Measurements from ENCODE around the gene DLGAP1.

The DLGAP1 gene

GRCh38 chr18:3870914-3871313, 584.2 kb downstream of the DLGAP1 start:
- H3K4me1 ChIP-seq (ENCODE audit: control insufficient read depth, insufficient read depth, low read length) = no peaks in the 10 kb centered on the region

GRCh38 chr18:3869848-3870247, 585.3 kb downstream of the DLGAP1 start:
- Histone ChIP-seq H3K9ac (ENCODE audit: low read length) (no peak overlapping the region), H3K27me3 (ENCODE audit: control insufficient read depth, insufficient read depth, low read length) (no peaks in the 10 kb centered on the region), H3K4me1 (ENCODE audit: control insufficient read depth, insufficient read depth, low read length) (no peaks in the 10 kb centered on the region), H3K4me3 (ENCODE audit: low read length) (no peak overlapping the region), H3K36me3 (ENCODE audit: control insufficient read depth, insufficient read depth, low read length) (no peaks in the 10 kb centered on the region), H3K9me3 (ENCODE audit: control insufficient read depth, low read length) (no peaks in the 10 kb centered on the region)

More at GRCh38 chr18:3870914-3871313, 584.2 kb downstream of the DLGAP1 start:
- H3K4me3 ChIP-seq (ENCODE audit: low read length) = no peak overlapping the region
- no peak overlapping the region for H3K9ac ChIP-seq (ENCODE audit: low read length)
- no peaks in the 10 kb centered on the region for H3K9me3 ChIP-seq (ENCODE audit: control insufficient read depth, low read length)
- H3K27me3 ChIP-seq (ENCODE audit: control insufficient read depth, insufficient read depth, low read length) = no peaks in the 10 kb centered on the region
- H3K36me3 ChIP-seq (ENCODE audit: control insufficient read depth, insufficient read depth, low read length) = no peaks in the 10 kb centered on the region

- Histone ChIP-seq H3K4me1 (ENCODE audit: control insufficient read depth, insufficient read depth, low read length) (no peaks in the 10 kb centered on the region), H3K27me3 (ENCODE audit: control insufficient read depth, insufficient read depth, low read length) (no peaks in the 10 kb centered on the region), H3K4me3 (ENCODE audit: low read length) (no peak overlapping the region), H3K9me3 (ENCODE audit: control insufficient read depth, low read length) (no peaks in the 10 kb centered on the region), H3K9ac (ENCODE audit: low read length) (no peak overlapping the region), H3K36me3 (ENCODE audit: control insufficient read depth, insufficient read depth, low read length) (no peaks in the 10 kb centered on the region)
These were observed 587.2 kb downstream of the DLGAP1 start for GRCh38 chr18:3867864-3868311.

GRCh38 chr18:3867236-3867635, 587.9 kb downstream of the DLGAP1 start:
- no peak overlapping the region for H3K4me3 ChIP-seq (ENCODE audit: low read length)
- no peaks in the 10 kb centered on the region for H3K4me1 ChIP-seq (ENCODE audit: control insufficient read depth, insufficient read depth, low read length)
- no peaks in the 10 kb centered on the region for H3K9me3 ChIP-seq (ENCODE audit: control insufficient read depth, low read length)
- no peak overlapping the region for H3K9ac ChIP-seq (ENCODE audit: low read length)
- no peaks in the 10 kb centered on the region for H3K36me3 ChIP-seq (ENCODE audit: control insufficient read depth, insufficient read depth, low read length)
- H3K27me3 ChIP-seq (ENCODE audit: control insufficient read depth, insufficient read depth, low read length) = no peaks in the 10 kb centered on the region

- Histone ChIP-seq H3K4me1 (ENCODE audit: control insufficient read depth, insufficient read depth, low read length) (no peaks in the 10 kb centered on the region), H3K36me3 (ENCODE audit: control insufficient read depth, insufficient read depth, low read length) (no peaks in the 10 kb centered on the region), H3K27me3 (ENCODE audit: control insufficient read depth, insufficient read depth, low read length) (no peaks in the 10 kb centered on the region), H3K4me3 (ENCODE audit: low read length) (no peak overlapping the region), H3K9me3 (ENCODE audit: control insufficient read depth, low read length) (no peaks in the 10 kb centered on the region), H3K9ac (ENCODE audit: low read length) (no peak overlapping the region)
These were observed 590.3 kb downstream of the DLGAP1 start for GRCh38 chr18:3864669-3865298.

GRCh38 chr18:3863593-3863992, 591.5 kb downstream of the DLGAP1 start:
- H3K9ac ChIP-seq (ENCODE audit: low read length) = no peak overlapping the region
- no peak overlapping the region for H3K4me3 ChIP-seq (ENCODE audit: low read length)
- H3K9me3 ChIP-seq (ENCODE audit: control insufficient read depth, low read length) = no peaks in the 10 kb centered on the region
- H3K4me1 ChIP-seq (ENCODE audit: control insufficient read depth, insufficient read depth, low read length) = no peaks in the 10 kb centered on the region
- no peaks in the 10 kb centered on the region for H3K36me3 ChIP-seq (ENCODE audit: control insufficient read depth, insufficient read depth, low read length)
- H3K27me3 ChIP-seq (ENCODE audit: control insufficient read depth, insufficient read depth, low read length) = no peaks in the 10 kb centered on the region

GRCh38 chr18:3863006-3863405, 592.1 kb downstream of the DLGAP1 start:
- H3K27me3 ChIP-seq (ENCODE audit: control insufficient read depth, insufficient read depth, low read length) = no peaks in the 10 kb centered on the region
- H3K4me1 ChIP-seq (ENCODE audit: control insufficient read depth, insufficient read depth, low read length) = no peaks in the 10 kb centered on the region
- H3K4me3 ChIP-seq (ENCODE audit: low read length) = no peak overlapping the region
- no peaks in the 10 kb centered on the region for H3K36me3 ChIP-seq (ENCODE audit: control insufficient read depth, insufficient read depth, low read length)
- H3K9ac ChIP-seq (ENCODE audit: low read length) = no peak overlapping the region
- no peaks in the 10 kb centered on the region for H3K9me3 ChIP-seq (ENCODE audit: control insufficient read depth, low read length)

- Histone ChIP-seq H3K4me1 (ENCODE audit: control insufficient read depth, insufficient read depth, low read length) (no peaks in the 10 kb centered on the region), H3K9me3 (ENCODE audit: control insufficient read depth, low read length) (no peaks in the 10 kb centered on the region), H3K36me3 (ENCODE audit: control insufficient read depth, insufficient read depth, low read length) (no peaks in the 10 kb centered on the region), H3K27me3 (ENCODE audit: control insufficient read depth, insufficient read depth, low read length) (no peaks in the 10 kb centered on the region), H3K9ac (ENCODE audit: low read length) (no peak overlapping the region), H3K4me3 (ENCODE audit: low read length) (no peak overlapping the region)
These were observed 593.6 kb downstream of the DLGAP1 start for GRCh38 chr18:3861495-3861894.

GRCh38 chr18:3857544-3857943, 597.6 kb downstream of the DLGAP1 start:
- Histone ChIP-seq H3K9me3 (ENCODE audit: control insufficient read depth, low read length) (no peaks in the 10 kb centered on the region), H3K27me3 (ENCODE audit: control insufficient read depth, insufficient read depth, low read length) (no peaks in the 10 kb centered on the region), H3K4me3 (ENCODE audit: low read length) (no peak overlapping the region)

GRCh38 chr18:3855966-3856365, 599.1 kb downstream of the DLGAP1 start:
- Histone ChIP-seq H3K9me3 (ENCODE audit: control insufficient read depth, low read length) (no peaks in the 10 kb centered on the region), H3K27me3 (ENCODE audit: control insufficient read depth, insufficient read depth, low read length) (no peaks in the 10 kb centered on the region), H3K36me3 (ENCODE audit: control insufficient read depth, insufficient read depth, low read length) (no peaks in the 10 kb centered on the region), H3K4me1 (ENCODE audit: control insufficient read depth, insufficient read depth, low read length) (no peaks in the 10 kb centered on the region), H3K4me3 (ENCODE audit: low read length) (no peak overlapping the region), H3K9ac (ENCODE audit: low read length) (no peak overlapping the region)

More at GRCh38 chr18:3857544-3857943, 597.6 kb downstream of the DLGAP1 start:
- no peaks in the 10 kb centered on the region for H3K36me3 ChIP-seq (ENCODE audit: control insufficient read depth, insufficient read depth, low read length)
- no peaks in the 10 kb centered on the region for H3K4me1 ChIP-seq (ENCODE audit: control insufficient read depth, insufficient read depth, low read length)
- no peak overlapping the region for H3K9ac ChIP-seq (ENCODE audit: low read length)

GRCh38 chr18:3852321-3852720, 602.8 kb downstream of the DLGAP1 start:
- H3K36me3 ChIP-seq (ENCODE audit: control insufficient read depth, insufficient read depth, low read length) = no peaks in the 10 kb centered on the region
- H3K4me1 ChIP-seq (ENCODE audit: control insufficient read depth, insufficient read depth, low read length) = no peaks in the 10 kb centered on the region
- no peaks in the 10 kb centered on the region for H3K9me3 ChIP-seq (ENCODE audit: control insufficient read depth, low read length)
- no peak overlapping the region for H3K9ac ChIP-seq (ENCODE audit: low read length)
- no peaks in the 10 kb centered on the region for H3K27me3 ChIP-seq (ENCODE audit: control insufficient read depth, insufficient read depth, low read length)
- no peak overlapping the region for H3K4me3 ChIP-seq (ENCODE audit: low read length)

GRCh38 chr18:3851159-3851558, 603.9 kb downstream of the DLGAP1 start:
- Histone ChIP-seq H3K9me3 (ENCODE audit: control insufficient read depth, low read length) (no peaks in the 10 kb centered on the region), H3K9ac (ENCODE audit: low read length) (no peak overlapping the region), H3K27me3 (ENCODE audit: control insufficient read depth, insufficient read depth, low read length) (no peaks in the 10 kb centered on the region), H3K36me3 (ENCODE audit: control insufficient read depth, insufficient read depth, low read length) (no peaks in the 10 kb centered on the region), H3K4me1 (ENCODE audit: control insufficient read depth, insufficient read depth, low read length) (no peaks in the 10 kb centered on the region), H3K4me3 (ENCODE audit: low read length) (no peak overlapping the region)

GRCh38 chr18:3848316-3848715, 606.8 kb downstream of the DLGAP1 start:
- Histone ChIP-seq H3K9me3 (ENCODE audit: control insufficient read depth, low read length) (no peaks in the 10 kb centered on the region), H3K4me3 (ENCODE audit: low read length) (no peak overlapping the region), H3K9ac (ENCODE audit: low read length) (no peak overlapping the region), H3K4me1 (ENCODE audit: control insufficient read depth, insufficient read depth, low read length) (no peaks in the 10 kb centered on the region), H3K27me3 (ENCODE audit: control insufficient read depth, insufficient read depth, low read length) (no peaks in the 10 kb centered on the region), H3K36me3 (ENCODE audit: control insufficient read depth, insufficient read depth, low read length) (no peaks in the 10 kb centered on the region)
